Gastrocnemius medialis (tissue), 4 donors: ENCODE data around the gene PIPOX. TPM values are rescaled to one million over a fixed set of nuclear protein-coding genes. Genes with fewer than 3 reads are reported as not detected.

Source experiments
- ATAC-seq, 2 donors: fragments of 150-250 bp; one replicate each; pipeline ENCODE4 v1.9.1; 2016
- DNase-seq, 2 donors: peaks; one replicate each; pipeline ENCODE4 v3.0.0-alpha.2; 2019
- H3K27ac ChIP-seq, 4 donors: fragments of 200-600 bp; sonication (generic); 1 replicate in 1 of 4; 2 replicates in 3 of 4; pipeline ENCODE4 v1.5.1; 2016 to 2018; ENCODE audit warnings: mild to moderate bottlenecking in 2 of 4, moderate library complexity in 1 of 4
- H3K27me3 ChIP-seq, 3 donors: fragments of 200-600 bp; sonication (generic) in 2 of 3; 1 replicate in 1 of 3; 2 replicates in 2 of 3; pipeline versions ENCODE4 v1.5.1 to v1.6.0; 2016 to 2019; ENCODE audit warnings: mild to moderate bottlenecking in 1 of 3, moderate library complexity in 1 of 3
- H3K36me3 ChIP-seq, 2 donors: fragments of 200-600 bp; sonication (generic) in 1 of 2; one replicate each; pipeline ENCODE4 v1.5.1; 2017 to 2018
- H3K4me1 ChIP-seq, 2 donors: fragments of 200-600 bp; sonication (generic) in 1 of 2; one replicate each; pipeline ENCODE4 v1.5.1; 2016 to 2017; ENCODE audit warnings: mild to moderate bottlenecking in 2 of 2
- H3K4me3 ChIP-seq, 4 donors: fragments of 200-600 bp; sonication (generic) in 3 of 4; 1 replicate in 1 of 4; 2 replicates in 3 of 4; pipeline ENCODE4 v1.5.1; 2016 to 2019; ENCODE audit warnings: mild to moderate bottlenecking in 2 of 4
- H3K9me3 ChIP-seq, 3 donors: fragments of 200-600 bp; sonication (generic) in 2 of 3; 1 replicate in 1 of 3; 2 replicates in 2 of 3; pipeline ENCODE4 v1.5.1; 2016 to 2019
- CTCF ChIP-seq, 5 experiments: fragments of 450-650 bp in 3 of 5; fragments of 200-600 bp in 2 of 5; sonication (generic) in 2 of 5; IDR thresholded peaks in 4 of 5; conservative IDR thresholded peaks in 1 of 5; 1 replicate in 4 of 5; 2 replicates in 1 of 5; pipeline ENCODE4 v1.5.1; 2016 to 2019; ENCODE audit warnings: antibody characterized with exemption in 5 of 5, mild to moderate bottlenecking in 3 of 5, moderate library complexity in 3 of 5
- POLR2A ChIP-seq, 2 donors: fragments of 450-650 bp; IDR thresholded peaks; one replicate each; pipeline ENCODE4 v1.6.1; 2017; ENCODE audit warnings: antibody characterized with exemption in 2 of 2, mild to moderate bottlenecking in 2 of 2, moderate library complexity in 2 of 2
- in situ Hi-C, 4 donors: fragments of 200-750 bp; cut with MboI; loops; one replicate each; pipeline versions ENCODE4 v1.15.0 to v1.8.0; 2017; ENCODE audit warnings: low sequenced_read_pairs in 4 of 4
- intact Hi-C: fragments of 100-400 bp; cut with DNase I; formaldehyde crosslinking; loops from one replicate; pipeline ENCODE4 v1.15.1; 2023; ENCODE audit warnings: low total_unique reads
- total RNA-seq, 4 donors: library from RNA; depleted of rRNA; stranded (reverse); fragments of >200 nt; gene quantifications; one replicate each; pipeline versions ENCODE4 v1.1.0 to v1.2.3, GENCODE V29; 2016

PIPOX gene
- total RNA-seq, 4 donors from 2014 or later = 0.42 to 2.4 (median 1.1) TPM

- ATAC-seq = no peak
- H3K4me3 ChIP-seq = no peak overlapping the region
- H3K27me3 ChIP-seq = peaks cover 31 to 47% (median 33%) of the 10 kb centered on the region in 3 donors
- H3K4me1 ChIP-seq = no peaks in the 10 kb centered on the region
- no peak overlapping the region for H3K27ac ChIP-seq
- no peak for TF ChIP-seq POLR2A (IDR thresholded peaks at IDR 0.05)
- TF ChIP-seq CTCF (IDR thresholded peaks at IDR 0.05 in 4 of 5, conservative IDR thresholded peaks at IDR 0.05 in 1 of 5) = no peak
- no peaks in the 10 kb centered on the region for H3K36me3 ChIP-seq
- intact Hi-C loops (no loop called here), in situ Hi-C loops (no loop called here)
- DNase-seq = no peak
- H3K9me3 ChIP-seq = no peaks in the 10 kb centered on the region
Observed at GRCh38 chr17:29021226-29021625, 21.7 kb upstream of the PIPOX start.

GRCh38 chr17:29022074-29022473, 20.9 kb upstream of the PIPOX start:
- ATAC-seq (no peak), DNase-seq (no peak)
- H3K9me3 ChIP-seq = no peaks in the 10 kb centered on the region
- no peaks in the 10 kb centered on the region for H3K36me3 ChIP-seq
- intact Hi-C loops = no loop called here
- no peak for TF ChIP-seq CTCF (IDR thresholded peaks at IDR 0.05 in 4 of 5, conservative IDR thresholded peaks at IDR 0.05 in 1 of 5)
- TF ChIP-seq POLR2A (IDR thresholded peaks at IDR 0.05) = no peak
- H3K4me3 ChIP-seq = no peak overlapping the region
- in situ Hi-C loops = no loop called here
- H3K27ac ChIP-seq = no peak overlapping the region
- peaks cover 31 to 42% (median 33%) of the 10 kb centered on the region in 3 donors for H3K27me3 ChIP-seq
- H3K4me1 ChIP-seq = no peaks in the 10 kb centered on the region

- TF ChIP-seq POLR2A (IDR thresholded peaks at IDR 0.05) (no peak), CTCF (IDR thresholded peaks at IDR 0.05 in 4 of 5, conservative IDR thresholded peaks at IDR 0.05 in 1 of 5) (no peak)
Observed at GRCh38 chr17:29024316-29024952, 18.5 kb upstream of the PIPOX start.

GRCh38 chr17:29031488-29031887, 11.5 kb upstream of the PIPOX start:
- intact Hi-C loops (no loop called here), in situ Hi-C loops (no loop called here)
- Histone ChIP-seq H3K4me1 (no peaks in the 10 kb centered on the region), H3K9me3 (no peaks in the 10 kb centered on the region), H3K36me3 (no peaks in the 10 kb centered on the region), H3K27me3 (peaks cover 7 to 32% (median 19%) of the 10 kb centered on the region in 3 donors), H3K4me3 (no peak overlapping the region), H3K27ac (no peak overlapping the region)
- DNase-seq = no peak
- TF ChIP-seq POLR2A (IDR thresholded peaks at IDR 0.05) (no peak), CTCF (IDR thresholded peaks at IDR 0.05 in 4 of 5, conservative IDR thresholded peaks at IDR 0.05 in 1 of 5) (no peak)
- no peak for ATAC-seq

More at GRCh38 chr17:29024316-29024952, 18.5 kb upstream of the PIPOX start:
- Histone ChIP-seq H3K9me3 (no peaks in the 10 kb centered on the region), H3K27me3 (peaks cover 13 to 20% (median 20%) of the 10 kb centered on the region in 3 donors), H3K4me1 (no peaks in the 10 kb centered on the region), H3K36me3 (no peaks in the 10 kb centered on the region), H3K4me3 (no peak overlapping the region), H3K27ac (no peak overlapping the region)
- intact Hi-C loops (no loop called here), in situ Hi-C loops (no loop called here)
- DNase-seq (no peak), ATAC-seq (no peak)
